Measurements from ENCODE around the gene AP1M1. TPM values are rescaled to one million over a fixed set of nuclear protein-coding genes. Genes with fewer than 3 reads are reported as not detected.

Gene AP1M1
- total RNA-seq, 1 experiment from 2014 or later, result 30.3 TPM

- H3K4me1 ChIP-seq (ENCODE audit: insufficient read depth, low read length), result no peaks in the 10 kb centered on the region
- H3K79me1 ChIP-seq (ENCODE audit: insufficient read depth, low read depth, low read length, poor library complexity, severe bottlenecking), result no peaks in the 10 kb centered on the region
- H2BK120ac ChIP-seq (ENCODE audit: low read depth, low read length, poor library complexity, severe bottlenecking), result no peak overlapping the region
- Mint-ChIP-seq H3K36me3 (ENCODE audit: insufficient read depth in 1 of 3, low read depth in 3 of 3) (peaks cover 2 to 19% (median 14%) of the 10 kb centered on the region in 3 experiments; a peak in 6 of 7 replicates), H3K27ac (peak overlapping the region in 1 of 3 experiments; percentile 61; a peak in 2 of 7 replicates), H3K4me3 (no peak overlapping the region), H3K4me1 (no peaks in the 10 kb centered on the region), H3K9me3 (no peaks in the 10 kb centered on the region; a peak in 1 of 5 replicates), H3K27me3 (ENCODE audit: low read depth) (no peaks in the 10 kb centered on the region)
- WGBS (ENCODE audit: extremely low coverage, insufficient read length, low lambda C conversion rate), result no CpG with 5 or more reads among the region's 21 CpGs
- H3K27me3 ChIP-seq (ENCODE audit: insufficient read depth, low read length), result no peaks in the 10 kb centered on the region
- no peak for DNase-seq
- H3K79me2 ChIP-seq (ENCODE audit: insufficient read depth, low read length), result no peaks in the 10 kb centered on the region
- no peak overlapping the region for H3K9ac ChIP-seq (ENCODE audit: extremely low read depth, insufficient read length, low read length)
- no peak overlapping the region for H3K23ac ChIP-seq (ENCODE audit: insufficient read length, low read depth, low read length)
- no peaks in the 10 kb centered on the region for H3K9me3 ChIP-seq (ENCODE audit: control insufficient read depth, low read depth, low read length)
- H4K20me1 ChIP-seq (ENCODE audit: control insufficient read depth, insufficient read depth, insufficient read length), result no peaks in the 10 kb centered on the region
- no peak for TF ChIP-seq CTCF (conservative IDR thresholded peaks at IDR 0.05)
- no peak overlapping the region for H3K4me2 ChIP-seq (ENCODE audit: insufficient read depth, insufficient read length, low read length)
- no peak overlapping the region for H4K5ac ChIP-seq (ENCODE audit: insufficient read length, low read depth, low read length)
- H2BK15ac ChIP-seq (ENCODE audit: low read depth, low read length), result no peak overlapping the region
- no peak overlapping the region for H3K18ac ChIP-seq (ENCODE audit: insufficient read length, low read depth, low read length)
- no peak overlapping the region for H3K14ac ChIP-seq (ENCODE audit: insufficient read depth, low read length)
- no peak overlapping the region for H2BK20ac ChIP-seq (ENCODE audit: low read depth, low read length, poor library complexity, severe bottlenecking)
- no peak overlapping the region for H2AFZ ChIP-seq (ENCODE audit: low read length)
- no peak overlapping the region for H3K4ac ChIP-seq (ENCODE audit: low read depth, low read length)
- H2AK5ac ChIP-seq (ENCODE audit: insufficient read length, low read length), result no peak overlapping the region
- H4K8ac ChIP-seq (replicated peaks; ENCODE audit: insufficient read length, low read depth, low read length), result no peak overlapping the region
- no peak overlapping the region for H4K91ac ChIP-seq (ENCODE audit: insufficient read length, low read depth, low read length)
- no peaks in the 10 kb centered on the region for H3K23me2 ChIP-seq (ENCODE audit: insufficient read length, low read depth, low read length, poor library complexity, severe bottlenecking)
- no peak overlapping the region for H2BK5ac ChIP-seq (ENCODE audit: insufficient read length, low read length)
- H3K56ac ChIP-seq (ENCODE audit: insufficient read length, low read depth, low read length), result no peak overlapping the region
- no peak overlapping the region for H2BK12ac ChIP-seq (ENCODE audit: insufficient read length, low read depth, low read length)
- no peak overlapping the region for H3K27ac ChIP-seq (ENCODE audit: insufficient read length, low read depth, low read length)
- H3T11ph ChIP-seq (ENCODE audit: low read length), result no peak overlapping the region
Observed at GRCh38 chr19:16228637-16229321, 31.1 kb downstream of the AP1M1 start.

Measured in H9 (cell line).